H1 (cell line): ENCODE data around the gene TMEM178B. TPM values are rescaled to one million over a fixed set of nuclear protein-coding genes. Genes with fewer than 3 reads are reported as not detected.

ENCODE experiments used
- CBX8 ChIP-seq: fragments of 300-800, 300-1000 bp; sonication (generic); IDR thresholded peaks from 2 replicates; pipeline ENCODE4 v1.7.1; 2016; ENCODE audit warnings: low read depth, low read length, borderline replicate concordance
- EP300 ChIP-seq, 2 experiments: IDR thresholded peaks; 1 replicate in 1 of 2; 2 replicates in 1 of 2; pipeline ENCODE4 v1.6.1; 2011 to 2012; ENCODE audit warnings: low read depth in 2 of 2, low read length in 2 of 2, mild to moderate bottlenecking in 2 of 2, borderline replicate concordance in 1 of 2, inconsistent platforms in 1 of 2, moderate library complexity in 1 of 2
- FOSL1 ChIP-seq: IDR thresholded peaks from 2 replicates; pipeline ENCODE4 v1.6.1; 2011; ENCODE audit warnings: mild to moderate bottlenecking, low read depth, low read length, moderate library complexity; ENCODE audit not compliant: insufficient read depth
- JUN ChIP-seq: IDR thresholded peaks from 2 replicates; pipeline ENCODE4 v1.6.1; 2011; ENCODE audit warnings: low read depth, mild to moderate bottlenecking, improper control_type of control experiment, low read length
- JUND ChIP-seq: IDR thresholded peaks from 2 replicates; pipeline ENCODE4 v1.6.1; 2011; ENCODE audit warnings: mild to moderate bottlenecking, improper control_type of control experiment, low read length
- SIN3A ChIP-seq, 2 experiments: IDR thresholded peaks in 1 of 2; conservative IDR thresholded peaks in 1 of 2; 2 replicates each; pipeline ENCODE4 v1.6.1; 2011 to 2012; ENCODE audit warnings: low read length in 2 of 2, improper control_type of control experiment in 1 of 2, low read depth in 1 of 2, mild to moderate bottlenecking in 1 of 2
- SIRT6 ChIP-seq: IDR thresholded peaks from one replicate; pipeline ENCODE4 v1.7.1; 2012; ENCODE audit warnings: low read length, inconsistent platforms
- TBP ChIP-seq: IDR thresholded peaks from 2 replicates; pipeline ENCODE4 v1.6.1; 2011; ENCODE audit warnings: low read depth, low read length, improper control_type of control experiment
- polyA plus RNA-seq, 7 experiments: library from polyadenylated mRNA; depleted of rRNA in 3 of 7; stranded (reverse) in 5 of 7; unstranded in 2 of 7; fragments of >200 nt in 5 of 7; fragments of 200-250 nt in 2 of 7; gene quantifications; 1 replicate in 5 of 7; 2 replicates in 1 of 7; 4 replicates in 1 of 7; pipeline versions ENCODE4 v1.2.1 to v1.2.3, GENCODE V29; 2011 to 2013; ENCODE audit warnings: missing spikeins in 2 of 7, mixed read lengths in 2 of 7
- total RNA-seq: library from RNA; stranded (reverse); fragmentation: NEBNext Ultra II Directional; extraction: Animal tissue kit (Norgen Biotek cat#: 25700); gene quantifications from 2 replicates; pipeline ENCODE4 v1.2.1, GENCODE V29; 2021

The TMEM178B gene
- total and polyA plus RNA-seq, 2 of the 8 experiments (the other 6 are each of a cell fraction or from before 2014, with no cell fraction given) = 5.3 to 18.1 TPM

DNA sequence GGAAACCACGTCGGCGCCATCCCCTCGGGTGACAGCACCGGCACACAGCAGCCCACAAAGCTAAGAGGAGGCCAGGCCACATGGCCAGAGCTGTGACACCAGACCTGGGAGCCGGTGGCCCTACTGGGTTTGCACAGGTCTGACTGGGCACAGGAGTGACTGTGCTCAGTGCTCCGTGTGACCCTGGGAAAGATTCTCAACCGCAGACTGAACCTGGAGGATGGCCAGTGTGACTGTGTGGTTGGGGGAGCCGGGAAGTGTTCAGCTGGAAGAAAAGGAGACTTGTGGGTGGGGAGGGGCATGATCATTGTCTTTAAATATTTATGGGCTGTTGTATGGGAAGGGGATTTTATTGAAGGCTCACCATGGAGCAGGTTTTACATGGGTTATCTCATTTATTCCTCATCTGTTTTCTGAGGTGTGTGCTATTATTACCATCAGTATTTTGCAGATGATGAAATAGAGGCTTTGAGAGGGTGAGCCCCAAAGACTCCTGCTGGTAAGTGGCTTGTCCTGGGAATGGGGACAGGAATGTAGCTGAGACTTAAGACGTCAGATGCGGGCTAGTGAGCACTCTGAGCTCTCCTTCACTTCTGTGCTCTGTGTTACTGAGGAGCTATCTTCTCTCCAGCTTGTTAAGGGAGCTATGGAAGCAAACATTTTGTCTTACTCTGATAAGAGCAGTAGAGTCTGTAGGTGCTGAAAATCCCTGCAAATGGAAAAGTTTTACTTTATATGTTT lies 127.5 kb downstream of the TMEM178B start (continued):
- TF ChIP-seq SIN3A (conservative IDR thresholded peaks at IDR 0.05 in 1 of 2, IDR thresholded peaks at IDR 0.05 in 1 of 2; ENCODE audit: low read depth in 1 of 2, low read length in 2 of 2) = no peak
- TF ChIP-seq CBX8 = no peak
- no peak for TF ChIP-seq TBP
- TF ChIP-seq SIRT6 = no peak
- TF ChIP-seq JUND = no peak
- TF ChIP-seq JUN = no peak
- no peak for TF ChIP-seq FOSL1
- TF ChIP-seq EP300 (IDR thresholded peaks at IDR 0.05; ENCODE audit: borderline replicate concordance in 1 of 2, low read depth in 2 of 2, low read length in 2 of 2) = no peak
